ENCODE measurements around the gene LTV1. TPM values are rescaled to one million over a fixed set of nuclear protein-coding genes. Genes with fewer than 3 reads are reported as not detected.
"Not testable (repeated sequence)": the region's sequence is repeated elsewhere in the genome, so short reads cannot be mapped to it uniquely, and the experiment has no call there.

The LTV1 gene
- total and polyA plus RNA-seq, 9 donors: 11.0 to 36.3 (median 20.4) TPM

GRCh38 chr6:143872201-143872600 lies 29.1 kb downstream of the LTV1 start:
- H3K9me3 ChIP-seq: no peaks in the 10 kb centered on the region
- intact Hi-C loops (cut with DNase I): no loop called here
- no peak for DNase-seq
- no peaks in the 10 kb centered on the region for H3K36me3 ChIP-seq
- no peak for TF ChIP-seq POLR2A (IDR thresholded peaks at IDR 0.05)
- H3K27me3 ChIP-seq: no peaks in the 10 kb centered on the region
- WGBS, 3 donors: 83 to 93% (median 84%) methylated on average over 2 of the region's 2 CpGs
- H3K4me3 ChIP-seq: no peak overlapping the region
- H3K27ac ChIP-seq: no peak overlapping the region
- no peaks in the 10 kb centered on the region for H3K4me1 ChIP-seq (ENCODE audit: insufficient read depth)

- DNase-seq; intact Hi-C loops (cut with DNase I); H3K27me3 ChIP-seq; H3K4me1 ChIP-seq (ENCODE audit: insufficient read depth); H3K27ac ChIP-seq; H3K9me3 ChIP-seq; H3K36me3 ChIP-seq; H3K4me3 ChIP-seq: not testable (repeated sequence)
- WGBS, 3 donors: 93 to 94% (median 94%) methylated on average over 4 of the region's 4 CpGs
These were observed 30.5 kb downstream of the LTV1 start for GRCh38 chr6:143873600-143873999.

- H3K27me3 ChIP-seq; H3K4me3 ChIP-seq; intact Hi-C loops (cut with DNase I); DNase-seq; H3K36me3 ChIP-seq; H3K27ac ChIP-seq; H3K4me1 ChIP-seq (ENCODE audit: insufficient read depth); H3K9me3 ChIP-seq: not testable (repeated sequence)
These were observed 31.4 kb downstream of the LTV1 start for GRCh38 chr6:143874503-143874902.

- intact Hi-C loops (cut with DNase I): no loop called here
- Histone ChIP-seq H3K36me3 (no peaks in the 10 kb centered on the region), H3K9me3 (no peaks in the 10 kb centered on the region), H3K27ac (no peak overlapping the region), H3K27me3 (no peaks in the 10 kb centered on the region), H3K4me3 (no peak overlapping the region), H3K4me1 (ENCODE audit: insufficient read depth) (no peaks in the 10 kb centered on the region)
- no peak for TF ChIP-seq EP300 (IDR thresholded peaks at IDR 0.05)
- no peak for TF ChIP-seq CTCF (IDR thresholded peaks at IDR 0.05)
- TF ChIP-seq POLR2A (IDR thresholded peaks at IDR 0.05): no peak
- WGBS, 3 donors: 91 to 93% methylated on average over 1 of the region's 1 CpG; no CpG with 5 or more reads in 1 of the 3 donors
- no peak for DNase-seq
These were observed 34.6 kb downstream of the LTV1 start for GRCh38 chr6:143877584-143878271.

- Histone ChIP-seq H3K4me3 (no peak overlapping the region), H3K4me1 (ENCODE audit: insufficient read depth) (no peaks in the 10 kb centered on the region), H3K27me3 (no peaks in the 10 kb centered on the region), H3K36me3 (no peaks in the 10 kb centered on the region), H3K27ac (no peak overlapping the region), H3K9me3 (no peaks in the 10 kb centered on the region)
- intact Hi-C loops (cut with DNase I): no loop called here
- no peak for DNase-seq
- no peak for TF ChIP-seq EP300 (IDR thresholded peaks at IDR 0.05)
- no peak for TF ChIP-seq CTCF (IDR thresholded peaks at IDR 0.05)
- TF ChIP-seq POLR2A (IDR thresholded peaks at IDR 0.05): no peak
- 93 to 99% methylated on average over 3 of the region's 3 CpGs; no CpG with 5 or more reads in 1 of the 3 donors for WGBS, 3 donors
These were observed 35.2 kb downstream of the LTV1 start for GRCh38 chr6:143878272-143878760.

- Histone ChIP-seq H3K36me3 (no peaks in the 10 kb centered on the region), H3K27ac (no peak overlapping the region), H3K4me1 (ENCODE audit: insufficient read depth) (no peaks in the 10 kb centered on the region), H3K4me3 (no peak overlapping the region), H3K27me3 (no peaks in the 10 kb centered on the region), H3K9me3 (no peaks in the 10 kb centered on the region)
- 14 to 27% (median 19%) methylated on average over 2 of the region's 2 CpGs for WGBS, 3 donors
- no peak for DNase-seq
- no peak for TF ChIP-seq CTCF (IDR thresholded peaks at IDR 0.05)
- no peak for TF ChIP-seq EP300 (IDR thresholded peaks at IDR 0.05)
- no peak for TF ChIP-seq POLR2A (IDR thresholded peaks at IDR 0.05)
- intact Hi-C loops (cut with DNase I): no loop called here
These were observed 37.3 kb downstream of the LTV1 start for GRCh38 chr6:143880412-143880811.

All from ovary (tissue), 9 donors.